ENCODE data around the gene GPR171. TPM values are rescaled to one million over a fixed set of nuclear protein-coding genes. Genes with fewer than 3 reads are reported as not detected.

Gene GPR171
- total RNA-seq, 1 donor from 2014 or later, result not detected

DNA sequence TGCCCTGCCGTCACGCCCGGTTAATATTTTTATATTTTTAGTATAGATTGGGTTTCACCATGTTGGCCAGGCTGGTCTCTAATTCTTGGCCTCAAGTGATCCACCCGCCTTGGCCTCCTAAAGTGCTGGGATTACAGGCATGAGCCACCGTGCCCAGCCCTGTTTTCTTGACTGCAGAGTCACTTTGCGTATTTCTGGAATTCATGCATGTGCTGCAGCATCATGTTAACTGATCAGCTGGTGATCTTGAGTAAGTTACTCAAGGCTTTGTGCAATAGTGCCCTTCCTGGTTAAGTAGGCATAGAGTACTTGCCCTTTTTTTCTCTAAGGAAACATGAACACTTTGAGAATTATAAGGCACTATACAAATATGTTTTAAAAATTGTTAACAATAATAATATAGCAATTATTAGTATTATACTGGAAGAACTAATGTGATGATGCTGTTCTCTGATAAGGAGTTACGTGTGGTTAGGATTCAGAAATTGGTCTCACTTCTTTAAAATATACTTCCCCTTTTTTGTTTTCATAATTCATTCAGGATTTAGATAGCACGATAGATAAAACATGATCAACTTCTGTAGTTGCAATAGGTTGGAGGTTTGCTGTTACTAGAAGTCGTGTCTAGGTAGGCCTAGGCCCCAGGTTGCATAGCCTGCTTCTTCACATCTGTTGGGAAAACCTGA lies 33.6 kb downstream of the GPR171 start:
- FAIRE-seq, result no peak
- Histone ChIP-seq H3K36me3 (ENCODE audit: control insufficient read depth, insufficient read depth, low read length) (no peaks in the 10 kb centered on the region), H3K27me3 (ENCODE audit: control insufficient read depth, insufficient read depth, low read length) (no peaks in the 10 kb centered on the region), H3K4me3 (ENCODE audit: low read depth, low read length) (no peak overlapping the region)
- TF ChIP-seq CTCF (IDR thresholded peaks at IDR 0.05; ENCODE audit: insufficient read depth, low read length, severe bottlenecking), result no peak
- DNase-seq (ENCODE audit: low read depth), result no peak

DNA sequence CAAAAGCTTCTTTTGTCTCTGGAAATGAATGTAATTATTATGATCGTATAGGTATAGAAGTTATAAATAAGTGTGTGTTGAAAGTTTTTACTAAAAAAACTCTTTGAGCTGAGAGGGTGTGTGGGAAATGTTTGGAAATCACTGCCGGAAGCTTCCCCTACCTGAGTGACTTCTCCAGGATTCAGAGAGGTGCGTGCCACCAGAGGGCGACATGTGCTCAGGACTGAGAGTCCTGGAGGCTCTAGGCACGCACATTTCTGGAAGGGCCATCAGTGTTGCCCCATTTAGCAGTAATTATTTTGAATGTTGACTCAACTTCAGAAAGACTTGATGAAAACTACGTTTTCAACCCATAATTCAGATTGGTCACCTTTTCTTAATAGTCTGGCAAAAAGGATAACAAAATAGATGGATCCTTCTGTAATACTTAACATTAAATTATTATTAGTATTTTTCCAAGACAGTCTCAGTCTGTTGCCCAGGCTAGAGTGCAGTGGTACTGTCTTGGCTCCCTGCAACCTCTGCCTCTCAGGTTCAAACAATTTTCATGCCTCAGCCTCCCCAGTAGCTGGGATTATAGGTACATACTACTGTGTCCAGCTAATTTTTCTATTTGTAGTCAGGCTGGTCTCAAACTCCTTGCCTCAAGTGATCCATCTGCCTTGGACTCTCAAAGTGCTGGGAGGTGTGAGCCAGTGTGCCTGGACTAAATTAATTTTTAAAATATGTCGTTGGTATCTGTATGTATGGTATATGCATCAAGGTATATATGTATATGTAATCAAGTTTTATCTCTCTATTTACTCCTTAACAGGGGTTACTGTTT lies 34.5 kb downstream of the GPR171 start:
- no peaks in the 10 kb centered on the region for H3K27me3 ChIP-seq (ENCODE audit: control insufficient read depth, insufficient read depth, low read length)
- DNase-seq (ENCODE audit: low read depth) (peak; percentile 57), FAIRE-seq (no peak)
- no peaks in the 10 kb centered on the region for H3K36me3 ChIP-seq (ENCODE audit: control insufficient read depth, insufficient read depth, low read length)
- peak; percentile 85 for TF ChIP-seq CTCF (IDR thresholded peaks at IDR 0.05; ENCODE audit: insufficient read depth, low read length, severe bottlenecking)
- no peak overlapping the region for H3K4me3 ChIP-seq (ENCODE audit: low read depth, low read length)

- TF ChIP-seq CTCF (IDR thresholded peaks at IDR 0.05; ENCODE audit: insufficient read depth, low read length, severe bottlenecking), result peak; percentile 4
- H3K4me3 ChIP-seq (ENCODE audit: low read depth, low read length), result no peak overlapping the region
- no peaks in the 10 kb centered on the region for H3K27me3 ChIP-seq (ENCODE audit: control insufficient read depth, insufficient read depth, low read length)
- H3K36me3 ChIP-seq (ENCODE audit: control insufficient read depth, insufficient read depth, low read length), result no peaks in the 10 kb centered on the region
- peak; percentile 8 for DNase-seq (ENCODE audit: low read depth)
- no peak for FAIRE-seq
Measured at GRCh38 chr3:151166161-151166560, 36.9 kb downstream of the GPR171 start.

DNA sequence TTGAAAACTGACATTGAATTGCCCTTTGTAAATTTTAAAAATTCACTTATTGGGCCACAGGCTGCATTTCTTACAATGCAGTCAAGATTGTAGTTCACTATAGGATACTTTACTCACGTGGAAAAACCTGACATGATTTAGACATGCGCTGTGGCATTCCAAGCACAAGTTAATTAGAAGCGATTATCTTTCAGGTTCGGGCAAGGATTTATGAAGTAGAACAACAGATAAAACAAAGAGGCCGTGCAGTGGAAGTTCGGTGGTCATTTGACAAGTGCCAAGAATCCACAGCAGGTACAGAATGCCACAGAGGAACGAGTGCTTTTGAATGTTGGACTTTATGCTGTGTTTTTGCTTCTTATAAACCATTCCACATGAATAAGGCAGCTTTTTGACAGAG lies 37.8 kb downstream of the GPR171 start:
- TF ChIP-seq CTCF (IDR thresholded peaks at IDR 0.05; ENCODE audit: insufficient read depth, low read length, severe bottlenecking), result no peak
- FAIRE-seq (no peak), DNase-seq (ENCODE audit: low read depth) (no peak)
- H3K36me3 ChIP-seq (ENCODE audit: control insufficient read depth, insufficient read depth, low read length), result no peaks in the 10 kb centered on the region
- H3K27me3 ChIP-seq (ENCODE audit: control insufficient read depth, insufficient read depth, low read length), result no peaks in the 10 kb centered on the region
- H3K4me3 ChIP-seq (ENCODE audit: low read depth, low read length), result no peak overlapping the region

DNA sequence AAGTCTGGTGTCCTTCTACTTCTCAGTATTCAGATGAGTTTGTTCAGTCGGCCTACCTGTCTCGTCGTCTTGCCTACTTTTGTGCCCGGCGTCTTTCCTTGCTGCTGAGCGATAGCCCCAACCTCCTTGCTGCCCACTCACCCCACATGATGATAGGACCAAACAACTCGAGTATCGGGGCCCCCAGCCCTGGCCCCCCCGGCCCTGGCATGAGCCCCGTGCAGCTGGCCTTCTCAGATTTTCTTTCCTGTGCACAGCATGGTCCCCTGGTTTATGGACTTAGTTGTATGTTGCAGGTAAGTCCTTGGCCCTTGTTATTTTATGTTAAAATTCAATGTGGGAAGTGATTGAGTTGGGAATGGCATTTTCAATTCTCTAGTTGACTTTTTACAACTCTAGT lies 43.2 kb downstream of the GPR171 start:
- H3K4me3 ChIP-seq (ENCODE audit: low read depth, low read length), result no peak overlapping the region
- H3K27me3 ChIP-seq (ENCODE audit: control insufficient read depth, insufficient read depth, low read length), result no peaks in the 10 kb centered on the region
- FAIRE-seq (no peak), DNase-seq (ENCODE audit: low read depth) (no peak)
- TF ChIP-seq CTCF (IDR thresholded peaks at IDR 0.05; ENCODE audit: insufficient read depth, low read length, severe bottlenecking), result no peak
- H3K36me3 ChIP-seq (ENCODE audit: control insufficient read depth, insufficient read depth, low read length), result no peaks in the 10 kb centered on the region
